Vagina (tissue), 2 donors: Measurements from ENCODE around the gene MACROD2.

Source experiments
- POLR2AphosphoS5 ChIP-seq, 2 donors: sonication (generic); formaldehyde crosslinking; IDR thresholded peaks; one replicate each; pipeline ENCODE4 v1.9.0; 2017; ENCODE audit warnings: antibody characterized with exemption in 2 of 2, mild to moderate bottlenecking in 2 of 2, low read depth in 1 of 2; ENCODE audit not compliant: insufficient read depth in 1 of 2
- TF ChIP-seq, protein P1 (sequence below), 3 experiments: fragments of 450-650 bp in 2 of 3; fragments of 200-600 bp in 1 of 3; sonication (generic) in 1 of 3; IDR thresholded peaks; one replicate each; pipeline ENCODE4 v1.5.1; 2017 to 2019; ENCODE audit warnings: antibody characterized with exemption in 3 of 3, mild to moderate bottlenecking in 2 of 3, moderate library complexity in 2 of 3

DNA sequence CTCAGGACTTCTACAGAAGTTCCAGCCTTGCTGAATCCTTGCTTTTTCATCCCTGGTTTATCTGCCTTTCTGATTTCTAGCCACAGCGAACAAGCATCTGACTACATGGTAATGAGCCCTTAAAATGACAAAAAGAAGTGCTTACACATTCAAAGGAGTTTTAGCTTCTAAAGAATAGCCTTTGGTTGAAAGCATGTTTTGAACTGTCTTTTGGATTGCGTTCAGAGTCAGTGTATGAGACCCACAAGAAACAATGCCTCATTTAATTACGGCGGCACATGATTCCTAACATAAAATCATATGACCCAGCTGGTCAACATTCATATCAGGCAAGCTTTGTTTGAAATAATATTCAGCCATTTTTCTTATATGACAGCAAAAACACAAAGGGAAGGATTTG lies 1793.8 kb downstream of the MACROD2 start:
- no peak for TF ChIP-seq POLR2AphosphoS5 (IDR thresholded peaks at IDR 0.05; ENCODE audit: insufficient read depth in 1 of 2, low read depth in 1 of 2)
- TF ChIP-seq, protein P1, sequence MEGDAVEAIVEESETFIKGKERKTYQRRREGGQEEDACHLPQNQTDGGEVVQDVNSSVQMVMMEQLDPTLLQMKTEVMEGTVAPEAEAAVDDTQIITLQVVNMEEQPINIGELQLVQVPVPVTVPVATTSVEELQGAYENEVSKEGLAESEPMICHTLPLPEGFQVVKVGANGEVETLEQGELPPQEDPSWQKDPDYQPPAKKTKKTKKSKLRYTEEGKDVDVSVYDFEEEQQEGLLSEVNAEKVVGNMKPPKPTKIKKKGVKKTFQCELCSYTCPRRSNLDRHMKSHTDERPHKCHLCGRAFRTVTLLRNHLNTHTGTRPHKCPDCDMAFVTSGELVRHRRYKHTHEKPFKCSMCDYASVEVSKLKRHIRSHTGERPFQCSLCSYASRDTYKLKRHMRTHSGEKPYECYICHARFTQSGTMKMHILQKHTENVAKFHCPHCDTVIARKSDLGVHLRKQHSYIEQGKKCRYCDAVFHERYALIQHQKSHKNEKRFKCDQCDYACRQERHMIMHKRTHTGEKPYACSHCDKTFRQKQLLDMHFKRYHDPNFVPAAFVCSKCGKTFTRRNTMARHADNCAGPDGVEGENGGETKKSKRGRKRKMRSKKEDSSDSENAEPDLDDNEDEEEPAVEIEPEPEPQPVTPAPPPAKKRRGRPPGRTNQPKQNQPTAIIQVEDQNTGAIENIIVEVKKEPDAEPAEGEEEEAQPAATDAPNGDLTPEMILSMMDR (IDR thresholded peaks at IDR 0.05), result no peak
